PC-3 (cell line): ENCODE results near the gene SNTB2.

Experiments used
- CTCF ChIP-seq: fragments of 300-600 bp; sonication (generic); conservative IDR thresholded peaks from 2 replicates; pipeline ENCODE4 v1.5.1; 2017; ENCODE audit warnings: antibody characterized with exemption, low read depth, mild to moderate bottlenecking, low read length
- EZH2 ChIP-seq: fragments of 300-600 bp; sonication (generic); IDR thresholded peaks from one replicate; pipeline ENCODE4 v1.6.1; 2017; ENCODE audit warnings: antibody characterized with exemption, mild to moderate bottlenecking, low read length; ENCODE audit not compliant: unreplicated experiment
- EZH2phosphoT487 ChIP-seq: fragments of 300-600 bp; sonication (generic); IDR thresholded peaks from 2 replicates; pipeline ENCODE4 v1.6.1; 2018; ENCODE audit warnings: mild to moderate bottlenecking, antibody characterized with exemption, low read length, borderline replicate concordance

- TF ChIP-seq CTCF: no peak
- TF ChIP-seq EZH2: no peak
- no peak for TF ChIP-seq EZH2phosphoT487
Measured at GRCh38 chr16:69348222-69348621, 161.3 kb downstream of the SNTB2 start.
